HEK293T (cell line): ENCODE data around the gene SYNM.

Experiments
- BHLHE40 ChIP-seq: fragments of 450-650 bp; IDR thresholded peaks from 2 replicates; pipeline ENCODE4 v1.6.1; 2016; ENCODE audit warnings: mild to moderate bottlenecking, moderate library complexity, borderline replicate concordance
- FOXK2 ChIP-seq: fragments of 450-650 bp; IDR thresholded peaks from 2 replicates; pipeline ENCODE4 v1.6.1; 2016; ENCODE audit warnings: mild to moderate bottlenecking
- NFRKB ChIP-seq: fragments of 450-650 bp; IDR thresholded peaks from 2 replicates; pipeline ENCODE4 v1.6.1; 2016; ENCODE audit warnings: mild to moderate bottlenecking, moderate library complexity
- SP1 ChIP-seq: fragments of 450-650 bp; IDR thresholded peaks from 2 replicates; pipeline ENCODE4 v1.6.1; 2017
- SUZ12 ChIP-seq: fragments of 450-650 bp; IDR thresholded peaks from 2 replicates; pipeline ENCODE4 v1.6.1; 2016; ENCODE audit warnings: mild to moderate bottlenecking
- TARDBP ChIP-seq: fragments of 450-650 bp; IDR thresholded peaks from 2 replicates; pipeline ENCODE4 v1.6.1; 2016
- ZNF384 ChIP-seq: fragments of 450-650 bp; IDR thresholded peaks from 2 replicates; pipeline ENCODE4 v1.6.1; 2016
- TF ChIP-seq, protein P1 (sequence below): fragments of 450-650 bp; IDR thresholded peaks from 2 replicates; pipeline ENCODE4 v1.6.1; 2016

- TF ChIP-seq FOXK2 (no peak), BHLHE40 (no peak), SP1 (no peak), NFRKB (no peak), TARDBP (no peak), ZNF384 (no peak), SUZ12 (no peak)
- TF ChIP-seq, protein P1, sequence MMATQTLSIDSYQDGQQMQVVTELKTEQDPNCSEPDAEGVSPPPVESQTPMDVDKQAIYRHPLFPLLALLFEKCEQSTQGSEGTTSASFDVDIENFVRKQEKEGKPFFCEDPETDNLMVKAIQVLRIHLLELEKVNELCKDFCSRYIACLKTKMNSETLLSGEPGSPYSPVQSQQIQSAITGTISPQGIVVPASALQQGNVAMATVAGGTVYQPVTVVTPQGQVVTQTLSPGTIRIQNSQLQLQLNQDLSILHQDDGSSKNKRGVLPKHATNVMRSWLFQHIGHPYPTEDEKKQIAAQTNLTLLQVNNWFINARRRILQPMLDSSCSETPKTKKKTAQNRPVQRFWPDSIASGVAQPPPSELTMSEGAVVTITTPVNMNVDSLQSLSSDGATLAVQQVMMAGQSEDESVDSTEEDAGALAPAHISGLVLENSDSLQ, result no peak
Observed at GRCh38 chr15:99130765-99131440, 26.0 kb downstream of the SYNM start.
